ENCODE data around the gene PRKAR1B. TPM values are rescaled to one million over a fixed set of nuclear protein-coding genes. Genes with fewer than 3 reads are reported as not detected.

The PRKAR1B gene
- total and polyA plus RNA-seq, 10 of the 15 experiments (the other 5 are each of a cell fraction or from before 2014, with no cell fraction given) = 1.4 to 45.6 (median 19.3) TPM

- no peak for TF ChIP-seq E2F8 (IDR thresholded peaks at IDR 0.05; ENCODE audit: low read depth, partially characterized antibody)
- TF ChIP-seq NRF1 (conservative IDR thresholded peaks at IDR 0.05; ENCODE audit: low read depth, low read length) = no peak
- no peak for TF ChIP-seq POLR2AphosphoS5 (IDR thresholded peaks at IDR 0.05; ENCODE audit: low read length)
- no peak for TF ChIP-seq STAT3 (IDR thresholded peaks at IDR 0.05; ENCODE audit: low read depth, low read length)
- TF ChIP-seq MEF2A (IDR thresholded peaks at IDR 0.05; ENCODE audit: insufficient read depth, low read depth, low read length) = no peak
- TF ChIP-seq NBN (IDR thresholded peaks at IDR 0.05) = no peak
- no peak for TF ChIP-seq RAD51 (IDR thresholded peaks at IDR 0.05)
- TF ChIP-seq E4F1 (IDR thresholded peaks at IDR 0.05; ENCODE audit: borderline replicate concordance, partially characterized antibody) = no peak
- TF ChIP-seq POU2F2 (IDR thresholded peaks at IDR 0.05; ENCODE audit: borderline replicate concordance, low read depth, low read length) = no peak
- no peak for TF ChIP-seq ATF3 (IDR thresholded peaks at IDR 0.05; ENCODE audit: borderline replicate concordance, extremely low read depth, low read depth, low read length)
- no peak for TF ChIP-seq TCF3 (IDR thresholded peaks at IDR 0.05; ENCODE audit: borderline replicate concordance, insufficient read depth, low read depth, low read length)
- no peak for TF ChIP-seq SKIL (IDR thresholded peaks at IDR 0.05; ENCODE audit: low read depth, poor library complexity, severe bottlenecking)
- no peak for TF ChIP-seq HDGF (IDR thresholded peaks at IDR 0.05)
- no peak for TF ChIP-seq SIX5 (IDR thresholded peaks at IDR 0.05; ENCODE audit: low read depth, low read length, severe bottlenecking)
- no peak for TF ChIP-seq ZSCAN29 (IDR thresholded peaks at IDR 0.05)
- TF ChIP-seq PAX5 (IDR thresholded peaks at IDR 0.05; ENCODE audit: borderline replicate concordance, low read depth, low read length) = no peak
- TF ChIP-seq EZH2 (IDR thresholded peaks at IDR 0.05; ENCODE audit: borderline replicate concordance, control insufficient read depth, low read depth, low read length) = no peak
- no peak for TF ChIP-seq SRF (IDR thresholded peaks at IDR 0.05; ENCODE audit: low read depth in 2 of 2, low read length in 2 of 2)
- TF ChIP-seq CHD4 (IDR thresholded peaks at IDR 0.05) = no peak
Measured at GRCh38 chr7:520503-521161, 206.4 kb downstream of the PRKAR1B start (continued).

Data from GM12878 (cell line).